NT2/D1 (cell line): ENCODE measurements around the gene TSC22D3.

ENCODE experiments used
- YY1 ChIP-seq: IDR thresholded peaks from 2 replicates; pipeline ENCODE4 v1.6.1; 2011; ENCODE audit not compliant: insufficient read length, insufficient read depth
- ZNF274 ChIP-seq: IDR thresholded peaks from 2 replicates; pipeline ENCODE4 v1.6.1; 2011; ENCODE audit warnings: mild to moderate bottlenecking, low read depth, low read length

DNA sequence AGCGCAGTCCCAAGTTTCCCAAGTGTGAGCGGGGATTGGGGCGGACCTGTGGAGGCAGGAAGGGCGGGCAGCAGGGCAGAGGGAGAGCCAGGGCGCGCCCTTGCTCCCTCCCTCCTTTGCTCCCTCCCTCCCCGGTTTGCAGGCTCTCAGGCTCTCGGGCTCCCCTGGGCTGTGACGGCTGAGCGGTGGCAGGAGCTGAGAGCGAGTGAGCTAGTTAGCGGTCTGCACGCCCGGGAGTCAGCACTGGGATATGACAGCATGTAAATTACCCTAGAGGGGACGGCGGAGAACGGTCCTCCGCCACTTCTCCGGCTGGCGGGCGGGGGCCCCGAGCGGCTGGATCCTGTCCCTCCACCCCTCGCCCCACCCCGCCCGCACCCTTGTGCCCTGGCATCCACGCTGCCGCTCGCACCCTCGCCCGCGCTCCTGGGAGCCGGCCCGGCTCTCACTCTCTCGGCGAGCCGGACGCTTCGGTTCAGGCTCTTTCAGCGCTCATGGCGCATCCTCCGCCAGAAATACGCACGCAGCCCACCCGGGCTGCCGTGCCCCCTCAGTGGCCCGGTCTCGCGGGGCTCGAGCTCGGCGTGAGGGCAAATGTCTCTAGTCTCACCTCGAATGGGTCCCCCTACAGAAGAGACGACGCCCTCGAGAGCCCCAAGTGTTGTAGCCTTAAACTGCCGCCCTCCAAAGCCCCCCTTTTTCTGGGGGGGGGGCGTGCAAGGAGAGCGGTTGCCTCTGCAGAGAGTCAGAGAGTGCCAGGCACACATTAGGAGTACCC lies at the start of gene TSC22D3:
- TF ChIP-seq YY1: no peak
- TF ChIP-seq ZNF274: no peak
